ENCODE measurements around the gene ABI1. TPM values are rescaled to one million over a fixed set of nuclear protein-coding genes. Genes with fewer than 3 reads are reported as not detected.
A peak's percentile ranks its signal among the peaks of the same experiment; 100 is the strongest.

Gene ABI1
- total RNA-seq, 1 donor from 2014 or later = 54.5 TPM

DNA sequence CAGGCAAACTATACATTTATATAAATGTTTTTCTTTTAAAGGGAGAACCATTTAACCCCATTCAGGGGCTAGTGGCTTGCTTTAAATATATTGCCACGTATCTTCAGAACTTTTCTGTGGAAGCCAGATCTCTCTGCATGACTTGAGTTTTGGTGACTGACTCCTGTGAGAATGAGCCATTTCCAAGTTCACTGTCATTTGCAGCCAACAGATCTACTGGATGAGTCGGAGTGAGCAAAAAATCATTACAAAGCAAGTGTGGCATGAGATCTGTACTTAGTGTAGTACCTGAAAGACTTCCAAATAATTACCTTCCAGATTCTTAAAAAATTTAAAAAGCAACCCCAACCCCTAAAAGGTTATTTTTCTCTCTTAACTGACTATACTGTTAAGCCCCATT is 117.7 kb downstream of the ABI1 start:
- intact Hi-C loops (cut with micrococcal nuclease) = no loop called here
- H3K36me3 Mint-ChIP-seq (ENCODE audit: low read depth) = peaks cover 72% of the 10 kb centered on the region
- peaks cover 4% of the 10 kb centered on the region for H3K9me3 Mint-ChIP-seq
- peaks cover 48% of the 10 kb centered on the region for H3K4me1 Mint-ChIP-seq
- H3K27ac Mint-ChIP-seq = peak overlapping the region; percentile 97
- H3K4me3 Mint-ChIP-seq = no peak overlapping the region
- no peak for DNase-seq
- no peaks in the 10 kb centered on the region for H3K27me3 Mint-ChIP-seq

DNA sequence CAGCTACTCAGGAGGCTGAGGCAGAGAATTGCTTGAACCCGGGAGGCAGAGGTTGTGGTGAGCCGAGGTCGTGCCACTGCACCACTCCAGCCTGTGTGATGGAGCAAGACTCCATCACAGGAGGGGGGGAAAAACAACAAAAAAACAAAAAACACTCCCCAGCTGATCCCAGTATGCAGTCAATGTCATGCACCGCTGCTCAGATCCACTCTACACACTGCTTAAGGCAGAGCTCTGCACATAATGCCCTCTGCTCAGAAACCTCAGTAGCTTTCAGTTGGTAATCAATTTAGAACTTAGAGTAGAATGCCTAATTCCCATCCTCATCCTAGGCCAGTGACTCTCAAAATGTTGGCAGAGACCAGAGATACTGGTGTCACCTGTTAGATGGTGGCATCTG is 119.4 kb downstream of the ABI1 start:
- H3K4me3 Mint-ChIP-seq = no peak overlapping the region
- H3K27ac Mint-ChIP-seq = peak overlapping the region; percentile 98
- DNase-seq = no peak
- H3K36me3 Mint-ChIP-seq (ENCODE audit: low read depth) = peaks cover 82% of the 10 kb centered on the region
- H3K9me3 Mint-ChIP-seq = peaks cover 4% of the 10 kb centered on the region
- intact Hi-C loops (cut with micrococcal nuclease) = loop anchor here (2.0 kb wide), 2 partner anchors 255 to 413 kb away; partner anchors contain the start of genes MASTL and YME1L1
- H3K4me1 Mint-ChIP-seq = peaks cover 57% of the 10 kb centered on the region
- no peaks in the 10 kb centered on the region for H3K27me3 Mint-ChIP-seq

DNA sequence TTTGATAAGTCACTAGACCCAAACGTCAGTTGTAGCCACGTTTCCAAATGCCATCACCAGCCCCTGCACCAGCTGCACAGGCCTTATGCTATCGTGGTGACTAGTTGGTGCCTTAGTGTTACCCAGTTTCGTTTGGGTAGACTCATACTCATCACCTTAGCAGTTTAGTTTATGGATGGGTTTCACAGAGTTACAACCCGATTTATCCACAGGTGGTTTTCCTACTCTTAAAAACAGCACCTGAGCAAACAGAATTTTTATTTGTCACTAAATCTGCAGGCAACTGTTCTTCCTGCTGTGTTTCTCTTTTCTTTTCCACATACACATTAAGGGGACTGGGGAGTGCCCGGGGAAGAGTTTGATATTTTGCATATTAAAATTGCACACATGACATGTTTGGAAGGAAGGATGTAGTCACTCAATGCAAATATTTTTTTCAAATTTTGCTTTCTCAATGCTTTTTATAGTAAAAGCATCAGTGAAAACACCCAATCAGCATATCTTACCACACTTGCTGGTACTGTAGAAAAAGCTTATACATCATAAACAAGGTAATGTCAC is 121.6 kb downstream of the ABI1 start:
- H3K36me3 Mint-ChIP-seq (ENCODE audit: low read depth) = peaks cover 88% of the 10 kb centered on the region
- intact Hi-C loops (cut with micrococcal nuclease) = loop anchor here (5.0 kb wide), 3 partner anchors 43 to 363 kb away; partner anchors contain the start of gene ANKRD26
- H3K4me1 Mint-ChIP-seq = peaks cover 48% of the 10 kb centered on the region
- H3K27ac Mint-ChIP-seq = peak overlapping the region; percentile 98
- H3K9me3 Mint-ChIP-seq = peaks cover 4% of the 10 kb centered on the region
- H3K4me3 Mint-ChIP-seq = peak overlapping the region; percentile 73
- H3K27me3 Mint-ChIP-seq = no peaks in the 10 kb centered on the region
- DNase-seq = no peak

DNA sequence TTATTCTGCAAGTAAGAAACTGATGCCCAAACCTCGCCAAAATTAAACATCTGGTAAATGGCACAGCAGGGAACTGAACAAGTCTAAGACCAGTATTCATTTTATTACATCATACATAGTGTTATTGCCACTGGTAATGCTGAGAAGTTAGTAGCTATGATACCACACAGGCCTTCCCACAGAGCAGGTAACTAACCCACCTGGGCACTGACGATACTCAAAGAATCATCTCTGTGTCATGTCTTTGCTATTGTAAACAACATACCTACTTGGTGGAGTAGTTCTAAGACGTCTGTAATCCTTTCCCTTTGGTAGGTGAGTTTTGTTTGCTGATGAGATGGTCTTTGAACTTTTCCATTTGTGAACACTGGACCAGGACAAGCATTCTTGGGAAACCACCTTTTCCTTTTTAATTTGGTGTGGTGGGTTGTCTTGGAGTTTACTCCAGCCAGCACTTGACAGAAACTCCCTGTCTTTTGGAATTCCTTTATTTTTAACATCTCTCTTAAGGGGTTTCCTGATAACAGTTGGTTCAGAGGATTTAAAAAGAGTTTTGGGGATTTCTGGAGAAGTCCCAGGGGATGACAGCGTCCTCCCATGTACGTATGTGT is 122.4 kb downstream of the ABI1 start:
- intact Hi-C loops (cut with micrococcal nuclease) = loop anchor here (5.0 kb wide), 3 partner anchors 44 to 364 kb away; partner anchors contain the start of gene ANKRD26
- Mint-ChIP-seq H3K9me3 (peaks cover 4% of the 10 kb centered on the region), H3K27me3 (no peaks in the 10 kb centered on the region), H3K4me3 (peak overlapping the region; percentile 11), H3K36me3 (ENCODE audit: low read depth) (peaks cover 84% of the 10 kb centered on the region), H3K27ac (peak overlapping the region; percentile 98), H3K4me1 (peaks cover 44% of the 10 kb centered on the region)
- no peak for DNase-seq

DNA sequence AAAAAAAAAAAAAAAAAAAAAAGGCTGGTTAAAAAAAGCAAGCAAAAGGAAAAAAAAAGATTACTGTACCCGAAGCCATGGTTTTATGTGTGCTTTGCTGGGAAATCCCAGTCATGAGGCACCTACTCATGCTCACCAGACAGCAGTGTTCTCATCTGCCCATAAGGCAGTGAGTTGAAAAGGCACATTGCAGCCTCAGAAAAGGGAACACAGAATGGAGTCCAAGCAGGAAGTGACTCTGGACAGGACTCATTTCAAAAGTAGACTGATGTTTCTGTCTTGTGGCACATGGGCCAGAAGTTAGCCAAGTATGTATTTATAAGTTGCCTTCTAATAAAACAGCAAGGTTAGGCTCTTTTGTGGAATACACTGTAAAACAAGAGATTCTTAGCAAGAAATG is 123.0 kb downstream of the ABI1 start:
- H3K27me3 Mint-ChIP-seq = no peaks in the 10 kb centered on the region
- peaks cover 42% of the 10 kb centered on the region for H3K4me1 Mint-ChIP-seq
- peak overlapping the region; percentile 98 for H3K27ac Mint-ChIP-seq
- intact Hi-C loops (cut with micrococcal nuclease) = loop anchor here (1.0 to 5.0 kb wide), 6 partner anchors 41 to 505 kb away; partner anchors contain the start of genes ABI1, ANKRD26 and PDSS1
- peaks cover 4% of the 10 kb centered on the region for H3K9me3 Mint-ChIP-seq
- DNase-seq = peak; percentile 83
- peak overlapping the region; percentile 47 for H3K4me3 Mint-ChIP-seq
- H3K36me3 Mint-ChIP-seq (ENCODE audit: low read depth) = peaks cover 82% of the 10 kb centered on the region

DNA sequence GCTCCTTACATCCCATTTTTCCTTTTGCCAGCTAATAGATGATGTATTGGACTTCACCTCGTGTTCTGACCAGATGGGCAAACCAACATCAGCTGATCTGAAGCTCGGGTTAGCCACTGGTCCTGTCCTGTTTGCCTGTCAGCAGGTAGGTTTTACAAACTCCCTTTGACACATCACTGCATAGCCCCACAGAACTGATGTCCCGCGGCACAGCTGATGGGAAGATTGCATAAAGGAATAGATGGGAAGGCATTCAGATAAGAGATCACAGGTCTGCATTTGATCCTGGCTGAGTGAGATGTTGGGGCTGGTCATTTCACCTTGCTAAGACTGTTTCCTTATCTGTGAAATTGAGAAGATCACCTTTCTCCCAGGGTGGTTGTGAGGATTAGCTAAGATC is 125.3 kb downstream of the ABI1 start:
- peak overlapping the region; percentile 46 for H3K27ac Mint-ChIP-seq
- intact Hi-C loops (cut with micrococcal nuclease) = loop anchor here (5.0 kb wide), 3 partner anchors 47 to 367 kb away; partner anchors contain the start of gene ANKRD26
- H3K4me3 Mint-ChIP-seq = no peak overlapping the region
- no peaks in the 10 kb centered on the region for H3K27me3 Mint-ChIP-seq
- peaks cover 74% of the 10 kb centered on the region for H3K36me3 Mint-ChIP-seq (ENCODE audit: low read depth)
- DNase-seq = no peak
- peaks cover 31% of the 10 kb centered on the region for H3K4me1 Mint-ChIP-seq
- H3K9me3 Mint-ChIP-seq = no peaks in the 10 kb centered on the region

DNA sequence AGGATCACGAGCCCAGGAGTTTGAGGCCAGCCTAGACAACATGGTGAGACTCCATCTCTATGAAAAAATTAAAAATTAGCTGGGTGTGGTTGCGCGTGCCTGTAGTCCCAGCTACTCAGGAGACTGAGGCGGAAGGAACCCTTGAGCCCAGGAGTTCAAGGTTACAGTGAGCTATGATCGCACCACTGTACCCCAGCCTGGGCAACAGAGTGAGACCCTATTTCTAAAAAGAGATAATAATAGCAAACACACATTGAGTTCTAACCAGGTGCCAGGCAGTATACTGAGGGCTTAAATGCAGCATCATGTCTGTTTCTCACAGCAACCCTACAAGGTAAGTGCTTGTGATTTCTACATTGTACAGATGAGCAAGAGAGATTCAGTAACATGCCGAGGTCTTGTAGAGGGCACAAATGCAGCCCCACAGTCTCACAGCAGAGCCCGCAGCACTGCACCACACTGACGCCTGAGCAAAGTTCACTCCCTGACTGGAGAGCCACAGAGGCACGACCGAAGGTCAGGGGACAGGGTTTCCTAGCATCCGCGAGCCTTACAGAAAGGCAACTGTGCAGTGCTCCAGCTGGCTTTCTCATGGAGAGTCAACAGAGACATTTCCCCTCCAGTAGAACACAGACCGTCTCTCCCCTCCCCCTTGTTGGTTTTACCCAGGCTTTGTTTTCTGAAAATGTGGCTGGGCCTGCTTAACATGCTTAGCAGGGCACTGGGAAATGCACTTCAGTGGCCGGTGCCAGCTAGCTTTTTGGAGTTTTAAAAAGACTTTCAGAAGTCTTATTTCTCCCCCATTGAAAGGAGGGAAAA is 126.8 kb downstream of the ABI1 start:
- no peaks in the 10 kb centered on the region for H3K9me3 Mint-ChIP-seq
- no peak overlapping the region for H3K27ac Mint-ChIP-seq
- intact Hi-C loops (cut with micrococcal nuclease) = no loop called here
- peaks cover 20% of the 10 kb centered on the region for H3K4me1 Mint-ChIP-seq
- no peaks in the 10 kb centered on the region for H3K27me3 Mint-ChIP-seq
- no peak overlapping the region for H3K4me3 Mint-ChIP-seq
- no peak for DNase-seq
- peaks cover 70% of the 10 kb centered on the region for H3K36me3 Mint-ChIP-seq (ENCODE audit: low read depth)

DNA sequence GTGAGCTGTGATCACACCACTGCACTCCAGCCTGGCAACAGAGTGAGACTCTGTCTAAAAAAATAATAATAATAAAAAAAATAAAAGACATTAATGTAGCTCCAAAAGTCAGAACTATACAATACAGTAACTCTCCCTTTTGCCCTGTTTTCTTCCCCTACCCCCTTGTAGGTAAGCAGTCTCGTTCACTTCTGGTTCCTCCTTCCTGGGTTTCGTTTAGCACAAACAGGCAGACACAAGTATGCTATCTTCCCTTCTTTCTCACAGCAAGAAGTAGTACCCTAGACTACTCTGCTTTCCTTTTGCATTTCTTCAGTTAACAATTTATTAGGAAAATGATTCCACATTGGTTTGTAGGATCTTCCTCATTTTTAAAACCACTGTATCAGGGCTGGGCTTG is 130.2 kb downstream of the ABI1 start:
- DNase-seq = peak; percentile 28
- Mint-ChIP-seq H3K36me3 (ENCODE audit: low read depth) (peaks cover 51% of the 10 kb centered on the region), H3K27ac (peak overlapping the region; percentile 5), H3K4me1 (peaks cover 7% of the 10 kb centered on the region), H3K27me3 (no peaks in the 10 kb centered on the region), H3K4me3 (no peak overlapping the region), H3K9me3 (no peaks in the 10 kb centered on the region)
- intact Hi-C loops (cut with micrococcal nuclease) = no loop called here

DNA sequence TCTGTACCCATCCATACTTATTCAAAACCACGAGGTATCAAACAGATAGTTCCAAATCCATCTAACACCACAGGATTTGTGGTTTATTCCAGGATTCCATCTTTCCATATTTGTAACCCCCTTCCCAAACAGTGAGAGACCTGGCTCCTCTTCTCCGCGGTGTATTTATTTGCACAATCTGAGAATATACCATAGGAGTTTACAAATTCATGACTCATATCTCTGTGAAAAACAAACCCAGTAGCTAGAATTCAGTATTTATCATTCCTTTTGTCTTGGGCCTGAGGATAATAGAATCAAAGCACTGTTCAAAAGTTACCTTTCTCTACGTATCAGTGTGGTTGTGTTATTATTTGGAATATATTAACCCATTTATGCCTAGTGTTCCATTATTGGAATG is 131.4 kb downstream of the ABI1 start:
- Mint-ChIP-seq H3K27ac (no peak overlapping the region), H3K4me3 (no peak overlapping the region), H3K4me1 (peaks cover 7% of the 10 kb centered on the region), H3K27me3 (no peaks in the 10 kb centered on the region), H3K9me3 (no peaks in the 10 kb centered on the region), H3K36me3 (ENCODE audit: low read depth) (peaks cover 44% of the 10 kb centered on the region)
- no peak for DNase-seq
- intact Hi-C loops (cut with micrococcal nuclease) = loop anchor here (10.0 kb wide), 1 partner anchor 395 kb away; no protein-coding TSS in a partner anchor

DNA sequence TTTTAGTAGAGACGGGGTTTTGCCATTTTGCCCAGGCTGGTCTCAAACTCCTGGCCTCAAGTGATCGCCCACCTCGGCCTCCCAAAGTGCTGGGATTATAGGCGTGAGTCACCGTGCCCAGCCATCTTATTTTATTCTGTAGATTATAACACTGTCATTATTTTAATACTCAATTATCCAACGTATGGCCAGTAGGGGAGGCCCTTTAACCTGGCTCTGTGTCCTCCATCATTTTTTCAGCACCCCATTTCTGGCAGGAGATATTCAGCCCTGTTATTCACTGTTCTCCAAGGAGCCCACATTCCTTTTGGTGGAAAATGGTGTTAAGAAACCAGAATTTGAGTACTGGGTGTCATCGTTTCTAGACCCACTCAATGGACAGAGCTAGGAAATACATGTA is 131.8 kb downstream of the ABI1 start:
- no peak overlapping the region for H3K27ac Mint-ChIP-seq
- no peaks in the 10 kb centered on the region for H3K9me3 Mint-ChIP-seq
- peaks cover 44% of the 10 kb centered on the region for H3K36me3 Mint-ChIP-seq (ENCODE audit: low read depth)
- H3K4me3 Mint-ChIP-seq = no peak overlapping the region
- H3K27me3 Mint-ChIP-seq = no peaks in the 10 kb centered on the region
- peaks cover 7% of the 10 kb centered on the region for H3K4me1 Mint-ChIP-seq
- DNase-seq = peak; percentile 48
- intact Hi-C loops (cut with micrococcal nuclease) = loop anchor here (10.0 kb wide), 1 partner anchor 394 kb away; no protein-coding TSS in a partner anchor

DNA sequence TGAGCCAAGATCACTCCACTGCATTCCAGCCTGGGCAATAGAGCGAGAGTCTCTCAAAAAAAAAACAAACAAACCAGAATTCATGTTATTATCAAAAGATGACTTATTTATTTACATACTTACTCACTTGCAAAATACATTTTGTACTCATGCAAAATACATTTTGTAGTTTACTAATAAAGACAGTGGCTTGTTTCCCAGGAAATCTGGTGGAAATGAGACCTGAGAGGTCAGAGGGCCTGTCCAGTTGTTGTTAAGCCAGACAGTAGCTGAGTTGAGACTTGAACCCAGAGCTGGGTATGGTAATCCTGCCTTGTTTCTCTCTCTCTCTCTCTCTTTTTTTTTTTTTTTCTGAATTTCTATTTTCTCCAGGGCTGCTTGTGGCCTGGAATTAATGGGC is 133.8 kb downstream of the ABI1 start:
- H3K4me1 Mint-ChIP-seq = peaks cover 7% of the 10 kb centered on the region
- no peak for DNase-seq
- intact Hi-C loops (cut with micrococcal nuclease) = loop anchor here (10.0 kb wide), 1 partner anchor 392 kb away; no protein-coding TSS in a partner anchor
- no peaks in the 10 kb centered on the region for H3K27me3 Mint-ChIP-seq
- no peaks in the 10 kb centered on the region for H3K9me3 Mint-ChIP-seq
- no peak overlapping the region for H3K4me3 Mint-ChIP-seq
- no peak overlapping the region for H3K27ac Mint-ChIP-seq
- peaks cover 41% of the 10 kb centered on the region for H3K36me3 Mint-ChIP-seq (ENCODE audit: low read depth)

DNA sequence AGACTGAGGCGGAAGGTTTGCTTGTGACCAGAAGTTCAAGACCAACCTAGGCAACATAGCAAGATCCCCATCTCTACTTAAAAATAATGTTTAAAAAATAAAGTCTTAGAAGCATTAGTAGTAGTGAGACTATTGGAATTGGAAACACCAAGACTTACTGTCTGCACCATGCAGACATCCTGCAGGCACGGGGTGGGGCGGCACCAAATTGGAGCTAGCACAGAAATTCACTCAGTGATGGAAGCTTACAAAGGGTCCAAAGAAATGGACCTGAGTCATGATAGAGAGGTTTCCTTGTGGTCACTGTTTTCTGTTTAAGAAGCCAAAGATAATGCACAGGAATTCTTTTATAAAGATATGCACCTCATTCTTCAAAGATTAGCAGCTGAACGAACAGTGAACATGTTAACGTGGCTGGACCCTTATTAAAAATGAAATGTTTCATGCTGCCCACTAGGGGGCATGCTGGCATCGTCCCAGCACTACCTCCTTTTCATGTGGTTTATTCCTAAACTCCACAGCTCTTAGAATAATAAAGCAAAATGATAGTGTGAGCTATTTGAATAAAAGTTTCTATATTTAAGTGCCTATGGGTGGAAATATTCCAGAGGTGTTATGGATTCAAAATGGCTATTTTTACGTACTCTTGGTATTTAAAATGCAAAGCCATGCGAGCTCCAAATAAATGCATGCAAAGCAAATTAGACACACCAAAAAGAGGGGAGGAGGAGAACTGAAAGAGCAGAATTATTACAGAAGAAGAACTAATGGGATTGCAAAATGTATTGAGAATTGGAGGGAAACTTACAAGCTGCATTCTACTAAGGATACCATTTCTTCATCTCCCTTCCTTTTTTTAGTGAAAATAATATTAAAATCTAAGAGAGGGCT is 134.7 kb downstream of the ABI1 start:
- Mint-ChIP-seq H3K27ac (no peak overlapping the region), H3K27me3 (no peaks in the 10 kb centered on the region)
- peak; percentile 80 for DNase-seq

DNA sequence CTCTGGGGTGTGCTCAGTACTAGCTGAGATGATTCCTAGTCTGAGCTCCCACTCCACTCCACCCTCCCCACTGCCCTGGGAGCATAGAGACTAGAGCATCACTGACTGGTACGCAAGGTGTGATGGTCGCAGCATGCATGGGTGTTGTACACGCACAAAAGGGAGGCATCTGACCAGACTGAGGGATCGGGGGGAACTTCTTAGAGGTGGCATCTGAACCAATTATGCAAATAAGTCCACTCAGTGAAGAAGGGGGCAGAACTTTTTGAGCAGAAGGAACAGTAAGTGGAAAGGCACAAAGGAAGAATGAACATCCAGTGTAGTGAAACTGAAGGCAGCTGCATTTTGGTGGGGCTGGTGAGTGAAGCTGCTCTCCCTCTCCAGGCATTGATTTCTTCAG is 137.7 kb downstream of the ABI1 start:
- intact Hi-C loops (cut with micrococcal nuclease) = loop anchor here (10.0 kb wide), 1 partner anchor 388 kb away; no protein-coding TSS in a partner anchor
- Mint-ChIP-seq H3K9me3 (no peaks in the 10 kb centered on the region), H3K27ac (peak overlapping the region; percentile 34), H3K27me3 (no peaks in the 10 kb centered on the region), H3K4me1 (peaks cover 16% of the 10 kb centered on the region), H3K4me3 (no peak overlapping the region), H3K36me3 (ENCODE audit: low read depth) (peaks cover 51% of the 10 kb centered on the region)
- DNase-seq = peak; percentile 51

More for the DNA sequence above, 134.7 kb downstream of the ABI1 start:
- H3K4me3 Mint-ChIP-seq = no peak overlapping the region
- H3K36me3 Mint-ChIP-seq (ENCODE audit: low read depth) = peaks cover 41% of the 10 kb centered on the region
- intact Hi-C loops (cut with micrococcal nuclease) = loop anchor here (1.0 to 10.0 kb wide), 2 partner anchors 156 to 391 kb away; no protein-coding TSS in a partner anchor
- H3K4me1 Mint-ChIP-seq = peaks cover 14% of the 10 kb centered on the region
- H3K9me3 Mint-ChIP-seq = no peaks in the 10 kb centered on the region

Measured in activated CD4-positive, alpha-beta T cell treated with anti-CD3 and anti-CD28 coated beads, Interleukin-2, amount 10 ng/mL, durations not matched to agents 24 days and 14 days (primary cell).